NCI-H146 treated with DMSO at 0.1 percent for 48 hours (cell line): ENCODE measurements around the gene SPATA1.
"Not testable (repeated sequence)": the region's sequence is repeated elsewhere in the genome, so short reads cannot be mapped to it uniquely, and the experiment has no call there.

Source experiments
- DNase-seq: peaks from one replicate; lab custom pipeline; 2025; ENCODE audit not compliant: unreplicated experiment; lab: John Stamatoyannopoulos, UW

Gene SPATA1

DNA sequence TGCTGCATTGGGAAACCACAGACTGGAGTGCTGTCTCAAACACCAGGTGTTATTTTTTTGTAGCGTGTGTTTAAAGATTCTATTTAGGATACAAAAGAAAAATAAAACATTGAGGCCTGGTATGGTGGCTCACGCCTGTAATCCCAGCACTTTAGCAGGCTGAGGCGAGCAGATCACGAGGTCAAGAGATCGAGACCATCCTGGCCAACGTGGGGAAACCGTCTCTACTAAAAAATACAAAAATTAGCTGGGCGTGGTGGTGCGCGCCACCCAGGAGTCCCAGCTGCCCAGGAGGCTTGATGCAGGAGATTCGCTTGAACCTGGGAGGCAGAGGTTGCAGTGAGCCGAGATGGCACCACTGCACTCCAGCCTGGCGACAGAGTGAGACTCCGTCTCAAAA, 1.7 kb downstream of the SPATA1 start:
- not testable (repeated sequence) for DNase-seq

GRCh38 chr1:84508510-84508909, 2.3 kb downstream of the SPATA1 start:
- no peak for DNase-seq

DNA sequence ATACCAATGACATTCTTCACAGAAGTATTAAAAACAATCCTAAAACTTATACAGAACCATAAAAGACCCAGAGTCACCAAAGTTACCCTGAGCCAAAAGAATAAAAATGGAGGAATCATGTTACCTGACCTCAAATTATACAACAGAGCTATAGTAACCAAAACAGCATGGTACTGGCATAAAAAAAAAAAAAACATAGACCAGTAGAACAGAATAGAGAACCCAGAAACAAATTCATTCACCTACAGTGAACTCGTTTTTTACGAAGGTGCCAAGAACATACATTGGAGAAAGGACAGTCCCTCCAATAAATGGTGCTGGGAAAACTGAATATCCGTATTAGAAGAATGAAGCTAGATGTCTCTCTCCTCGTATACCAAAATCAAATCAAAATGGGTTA, 2.8 kb downstream of the SPATA1 start:
- no peak for DNase-seq

GRCh38 chr1:84510165-84510564, 4.0 kb downstream of the SPATA1 start:
- no peak for DNase-seq

DNA sequence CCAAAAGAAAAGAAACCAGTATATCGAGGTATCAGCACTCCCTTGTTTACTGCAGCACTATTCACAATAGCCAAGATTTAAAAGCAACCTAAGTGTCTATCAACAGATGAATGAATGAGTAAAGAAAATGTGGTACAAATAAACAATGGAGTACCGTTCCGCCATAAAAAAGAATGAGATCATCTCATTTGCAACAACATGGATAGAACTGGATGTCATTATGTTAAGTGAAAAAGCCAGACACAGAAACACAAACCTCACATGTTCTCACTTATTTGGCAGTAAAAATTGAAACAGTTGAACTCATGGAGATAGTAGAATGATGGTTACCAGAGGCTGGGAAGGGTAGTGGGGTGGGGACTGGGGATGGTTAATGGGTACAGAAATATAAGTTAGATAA, 4.5 kb downstream of the SPATA1 start:
- DNase-seq = no peak

DNA sequence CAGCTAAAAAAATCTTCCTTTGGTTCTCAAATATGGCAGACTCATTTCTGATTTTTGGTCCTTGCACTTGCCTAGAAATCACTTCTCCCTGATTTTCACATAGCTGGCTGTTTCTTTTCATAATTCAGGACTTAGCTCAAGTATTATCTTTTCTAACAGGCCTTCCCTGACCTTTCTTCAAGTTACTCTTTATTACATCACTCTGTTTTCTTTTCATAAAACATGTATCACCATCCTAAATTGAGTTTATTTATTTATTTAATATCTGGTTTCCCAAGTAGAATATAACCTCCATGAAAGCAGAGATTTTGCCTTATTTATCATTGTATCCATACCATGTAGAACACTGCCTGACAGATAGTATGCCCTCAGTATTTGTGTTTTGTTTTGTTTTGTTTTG, 18.4 kb downstream of the SPATA1 start:
- no peak for DNase-seq

DNA sequence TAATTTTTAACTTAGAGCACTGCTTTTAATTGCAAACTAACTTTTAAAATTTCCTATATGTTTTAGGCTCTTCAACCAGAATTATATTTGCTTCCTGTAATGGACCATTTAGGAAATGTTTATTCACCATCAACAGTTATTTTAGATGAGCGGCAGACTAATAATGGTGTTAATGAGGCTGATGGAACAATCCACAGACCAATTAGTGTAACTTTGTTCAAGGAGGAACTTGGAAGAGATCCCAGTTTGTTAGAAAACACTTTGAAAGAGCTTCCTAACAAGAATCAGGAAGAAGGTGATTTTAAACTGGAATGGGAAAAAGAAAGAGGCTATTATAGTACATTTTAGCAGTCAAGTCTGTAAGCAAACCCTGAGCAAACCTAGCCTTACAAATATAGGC, 19.6 kb downstream of the SPATA1 start:
- no peak for DNase-seq

- no peak for DNase-seq
Measured at GRCh38 chr1:84538599-84538998, 32.4 kb downstream of the SPATA1 start.

DNA sequence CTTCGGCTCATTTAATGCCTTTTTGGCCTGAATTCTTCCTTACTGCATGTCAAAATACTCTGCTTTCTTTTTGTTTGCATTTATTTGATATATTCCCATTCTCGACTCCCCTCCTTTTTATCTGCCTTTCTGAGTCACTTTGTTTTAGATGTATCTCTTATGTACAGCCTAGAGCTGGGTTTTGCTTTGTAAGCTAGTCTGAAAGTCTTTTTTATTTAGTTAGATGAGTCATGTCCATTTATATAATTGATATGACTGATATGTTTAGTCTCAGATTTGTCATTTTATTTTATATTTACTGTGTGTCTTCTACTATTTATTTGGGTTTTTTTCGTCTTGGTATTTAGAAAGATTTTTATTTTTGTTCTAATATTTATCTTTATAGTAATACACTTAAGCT, 33.8 kb downstream of the SPATA1 start:
- DNase-seq = no peak

DNA sequence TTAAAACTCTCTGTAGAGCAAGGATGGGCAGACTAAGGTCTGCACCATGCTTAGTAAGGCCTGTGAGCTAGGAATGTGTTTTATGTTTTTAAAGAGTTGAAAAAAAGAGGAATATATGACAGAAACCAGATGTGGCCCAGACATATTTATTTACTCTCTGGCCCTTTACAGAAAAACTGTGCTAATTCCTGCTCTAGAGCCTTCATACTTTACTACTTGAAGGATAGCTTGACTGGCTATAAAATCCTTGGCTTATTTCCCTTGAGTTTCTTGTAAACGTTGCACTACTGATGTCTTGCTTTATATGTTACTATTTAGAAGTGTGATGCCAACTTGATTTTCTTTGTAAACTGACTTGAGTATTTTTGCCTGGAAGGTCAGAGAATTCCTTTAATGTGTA, 34.6 kb downstream of the SPATA1 start:
- no peak for DNase-seq

DNA sequence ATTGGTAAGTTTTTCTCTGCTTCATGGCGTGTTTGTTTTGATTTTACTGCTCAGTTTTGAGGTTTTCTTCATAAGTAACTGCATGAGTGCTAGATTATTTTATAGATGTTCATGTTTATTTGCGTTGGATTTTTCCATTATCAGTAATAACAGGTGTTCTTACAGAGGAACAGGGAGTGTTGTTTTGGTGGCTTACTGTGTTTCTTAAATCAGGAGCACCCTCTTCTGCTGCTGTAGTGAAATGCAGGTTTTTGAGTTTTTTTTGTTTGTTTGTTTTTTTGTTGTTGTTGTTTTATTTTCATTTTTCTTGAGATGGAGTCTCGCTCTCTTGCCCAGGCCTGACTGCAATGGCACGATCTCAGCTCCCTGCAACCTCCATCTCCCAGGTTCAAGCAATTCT, 35.5 kb downstream of the SPATA1 start:
- no peak for DNase-seq

GRCh38 chr1:84550826-84551225, 44.6 kb downstream of the SPATA1 start:
- DNase-seq = no peak

GRCh38 chr1:84569216-84569615, 63.0 kb downstream of the SPATA1 start:
- DNase-seq = no peak

DNA sequence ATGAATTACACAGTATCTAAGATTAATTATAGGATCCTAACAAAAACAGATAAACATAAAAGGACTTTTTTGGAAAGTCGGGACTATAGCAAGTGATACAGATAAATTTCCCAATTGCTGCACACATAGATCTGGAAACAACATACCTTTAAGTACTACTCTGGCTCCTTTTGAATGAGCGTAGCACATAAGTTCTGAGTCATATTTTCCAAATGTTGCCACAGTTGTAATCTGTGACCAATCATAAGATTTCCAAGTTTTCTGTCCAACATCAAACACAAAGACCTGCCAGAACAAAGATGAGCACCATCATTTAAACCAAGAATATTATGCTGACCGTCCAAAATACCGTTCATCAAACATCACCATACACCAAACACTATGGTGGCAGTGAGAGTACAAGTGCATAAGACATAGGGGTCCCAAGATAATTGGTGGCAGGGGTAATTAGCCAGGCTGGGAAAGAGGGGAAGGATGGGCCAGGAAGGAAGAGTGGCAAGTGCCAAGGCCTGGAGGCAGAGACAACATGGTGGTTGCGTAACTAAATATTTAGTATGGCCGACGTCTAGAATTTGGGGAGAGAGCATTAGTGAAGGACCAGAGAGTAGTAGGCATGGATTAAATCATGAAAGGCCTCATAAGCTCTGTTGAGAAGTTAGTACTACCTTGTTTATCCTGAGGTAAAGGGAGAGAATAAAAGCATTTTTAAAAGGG, 64.4 kb downstream of the SPATA1 start:
- DNase-seq = no peak

DNA sequence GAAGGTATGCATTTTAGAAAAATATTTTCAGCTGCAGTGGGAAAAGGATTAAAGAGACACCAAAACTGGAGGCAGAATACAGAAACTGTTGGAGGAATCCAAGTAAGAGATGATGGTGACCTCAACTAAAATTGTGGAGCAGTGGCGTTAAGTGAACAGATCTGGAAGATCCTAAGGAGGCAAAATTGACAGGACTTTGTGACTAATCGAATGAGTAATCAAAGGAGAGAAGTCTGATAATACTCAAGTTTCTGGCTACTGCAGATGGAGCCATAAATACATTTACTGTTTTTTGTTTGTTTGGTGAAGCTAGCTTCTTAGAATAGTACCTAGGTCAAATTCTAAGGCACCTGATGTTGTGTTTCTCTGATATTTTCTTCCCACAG, 65.0 kb downstream of the SPATA1 start:
- DNase-seq = no peak

GRCh38 chr1:84573481-84573966, 67.3 kb downstream of the SPATA1 start:
- DNase-seq = no peak

- DNase-seq = peak; percentile 62
Measured at GRCh38 chr1:84573967-84574842, 68.0 kb downstream of the SPATA1 start, which contains the start of gene CTBS. Gene CTBS, minus strand, starts transcription at chr1:84574440. Its CDS starts 25 bp downstream, at chr1:84574415.

DNA sequence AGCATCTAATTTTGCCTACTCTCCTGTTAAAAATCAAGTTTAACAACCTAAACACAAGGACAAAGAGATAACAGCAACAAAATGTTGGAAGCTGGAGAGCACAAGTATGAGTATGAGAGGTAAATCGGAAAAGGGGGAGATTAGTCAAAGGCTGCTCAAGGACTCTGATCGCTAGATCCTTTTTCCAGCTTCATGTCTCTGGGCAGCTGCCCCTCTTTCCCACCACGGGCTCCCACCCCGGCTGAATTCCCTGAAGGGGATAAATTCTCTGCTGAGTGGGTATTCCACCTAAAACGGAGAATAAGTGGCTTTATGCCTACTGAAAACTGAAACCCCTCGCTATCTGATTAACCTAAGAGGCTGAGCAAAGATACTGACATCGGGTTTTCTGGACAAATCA, 68.8 kb downstream of the SPATA1 start:
- DNase-seq = no peak

DNA sequence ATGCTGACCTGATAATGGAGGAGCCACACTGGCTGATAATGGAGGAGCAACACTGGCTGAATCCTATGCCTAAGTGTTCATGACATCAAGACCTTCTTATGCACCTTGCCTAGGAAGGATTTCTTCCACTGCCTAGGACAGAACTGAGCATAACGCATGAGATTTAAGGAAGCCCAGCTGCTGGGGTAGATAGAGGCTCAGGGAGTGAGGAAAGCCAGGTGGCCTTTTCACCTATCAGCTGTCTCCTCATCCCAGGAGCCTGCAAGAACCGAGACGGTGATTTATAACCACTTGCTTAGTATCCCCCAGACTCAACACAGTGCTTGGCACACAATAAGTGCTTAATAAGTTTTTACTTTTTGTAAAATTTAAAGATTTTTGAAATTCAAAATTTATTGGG, 75.5 kb downstream of the SPATA1 start:
- DNase-seq = no peak

GRCh38 chr1:84582802-84583587, 76.8 kb downstream of the SPATA1 start:
- peak; percentile 5 for DNase-seq

- no peak for DNase-seq
Measured at GRCh38 chr1:84583648-84584047, 77.5 kb downstream of the SPATA1 start.
